Prostate gland (tissue), 2 donors: ENCODE measurements around the gene ABCG5. TPM values are rescaled to one million over a fixed set of nuclear protein-coding genes. Genes with fewer than 3 reads are reported as not detected.

Experiments
- DNase-seq: peaks from one replicate; pipeline ENCODE4 v3.0.0-alpha.2; 2019; ENCODE audit warnings: low spot score
- H3K27ac ChIP-seq, 2 donors: fragments of 200-600 bp; sonication (generic); 2 replicates each; pipeline ENCODE4 v1.5.1; 2017 to 2019
- H3K27me3 ChIP-seq: fragments of 200-600 bp; sonication (generic); replicated peaks from 2 replicates; pipeline ENCODE4 v1.5.1; 2019; ENCODE audit not compliant: insufficient read depth
- H3K36me3 ChIP-seq, 2 donors: fragments of 200-600 bp; sonication (generic); 1 replicate in 1 of 2; 2 replicates in 1 of 2; pipeline versions ENCODE4 v1.5.1 to v1.8.1; 2017 to 2019
- H3K4me1 ChIP-seq: fragments of 200-600 bp; sonication (generic); replicated peaks from 2 replicates; pipeline ENCODE4 v1.5.1; 2019
- H3K4me3 ChIP-seq, 2 donors: fragments of 200-600 bp; sonication (generic); 2 replicates each; pipeline ENCODE4 v1.5.1; 2017 to 2019
- H3K9me3 ChIP-seq: fragments of 200-600 bp; sonication (generic); 2 replicates; pipeline ENCODE4 v1.5.1; 2017
- POLR2A ChIP-seq: fragments of 450-650 bp; IDR thresholded peaks from one replicate; pipeline ENCODE4 v1.6.1; 2016; ENCODE audit warnings: antibody characterized with exemption, mild to moderate bottlenecking
- POLR2AphosphoS5 ChIP-seq: sonication (generic); formaldehyde crosslinking; IDR thresholded peaks from one replicate; pipeline ENCODE4 v1.6.1; 2017; ENCODE audit warnings: antibody characterized with exemption
- WGBS: methylation state at CpG from one replicate; pipeline ENCODE4 v1.1.5; 2018; 5-methylcytosine and 5-hydroxymethylcytosine counted together
- intact Hi-C: fragments of 100-400 bp; cut with DNase I; formaldehyde crosslinking; loops from one replicate; pipeline ENCODE4 v1.14.2; 2022
- total RNA-seq, 2 donors: library from RNA; depleted of rRNA; stranded (reverse); fragments of >200 nt; gene quantifications; one replicate each; pipeline ENCODE4 v1.1.0, GENCODE V29; 2016
- TF ChIP-seq, protein P1 (sequence below), 4 experiments: fragments of 200-600 bp in 2 of 4; fragments of 450-650 bp in 2 of 4; sonication (generic) in 2 of 4; IDR thresholded peaks; 1 replicate in 3 of 4; 2 replicates in 1 of 4; pipeline ENCODE4 v1.5.1; 2016 to 2019; ENCODE audit warnings: antibody characterized with exemption in 4 of 4, mild to moderate bottlenecking in 2 of 4, moderate library complexity in 2 of 4

The ABCG5 gene
- total RNA-seq, 2 donors from 2014 or later, result not detected

DNA sequence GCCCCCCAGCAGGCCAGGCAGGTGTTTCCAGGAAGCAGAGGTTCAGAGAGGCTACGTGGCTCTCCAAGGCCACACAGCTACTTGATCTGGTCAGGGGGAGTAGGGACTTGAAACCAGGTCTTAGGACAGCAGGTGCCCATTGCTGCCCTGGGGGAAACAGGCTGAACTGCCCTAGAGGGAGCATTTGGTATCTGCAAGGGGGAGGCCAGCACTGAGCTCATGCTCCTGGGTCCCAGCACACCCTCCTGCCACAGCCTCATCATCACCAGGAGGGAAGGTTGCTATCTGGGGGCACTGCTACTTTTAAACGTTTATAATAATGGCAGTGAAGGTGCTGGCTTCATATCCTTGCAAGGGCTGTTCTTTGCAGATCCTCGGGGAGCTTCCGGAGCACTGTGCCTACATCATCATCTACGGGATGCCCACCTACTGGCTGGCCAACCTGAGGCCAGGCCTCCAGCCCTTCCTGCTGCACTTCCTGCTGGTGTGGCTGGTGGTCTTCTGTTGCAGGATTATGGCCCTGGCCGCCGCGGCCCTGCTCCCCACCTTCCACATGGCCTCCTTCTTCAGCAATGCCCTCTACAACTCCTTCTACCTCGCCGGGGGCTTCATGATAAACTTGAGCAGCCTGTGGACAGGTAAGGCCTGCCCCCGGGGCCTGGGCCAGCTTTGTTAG is 36.3 kb upstream of the ABCG5 start:
- intact Hi-C loops, result no loop called here
- H3K9me3 ChIP-seq, result no peaks in the 10 kb centered on the region
- H3K36me3 ChIP-seq, result no peaks in the 10 kb centered on the region
- WGBS, result 91% methylated on average over 11 of the region's 11 CpGs
- no peak for DNase-seq
- no peak overlapping the region for H3K27ac ChIP-seq
- no peaks in the 10 kb centered on the region for H3K27me3 ChIP-seq
- no peak overlapping the region for H3K4me3 ChIP-seq
- TF ChIP-seq, protein P1, sequence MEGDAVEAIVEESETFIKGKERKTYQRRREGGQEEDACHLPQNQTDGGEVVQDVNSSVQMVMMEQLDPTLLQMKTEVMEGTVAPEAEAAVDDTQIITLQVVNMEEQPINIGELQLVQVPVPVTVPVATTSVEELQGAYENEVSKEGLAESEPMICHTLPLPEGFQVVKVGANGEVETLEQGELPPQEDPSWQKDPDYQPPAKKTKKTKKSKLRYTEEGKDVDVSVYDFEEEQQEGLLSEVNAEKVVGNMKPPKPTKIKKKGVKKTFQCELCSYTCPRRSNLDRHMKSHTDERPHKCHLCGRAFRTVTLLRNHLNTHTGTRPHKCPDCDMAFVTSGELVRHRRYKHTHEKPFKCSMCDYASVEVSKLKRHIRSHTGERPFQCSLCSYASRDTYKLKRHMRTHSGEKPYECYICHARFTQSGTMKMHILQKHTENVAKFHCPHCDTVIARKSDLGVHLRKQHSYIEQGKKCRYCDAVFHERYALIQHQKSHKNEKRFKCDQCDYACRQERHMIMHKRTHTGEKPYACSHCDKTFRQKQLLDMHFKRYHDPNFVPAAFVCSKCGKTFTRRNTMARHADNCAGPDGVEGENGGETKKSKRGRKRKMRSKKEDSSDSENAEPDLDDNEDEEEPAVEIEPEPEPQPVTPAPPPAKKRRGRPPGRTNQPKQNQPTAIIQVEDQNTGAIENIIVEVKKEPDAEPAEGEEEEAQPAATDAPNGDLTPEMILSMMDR (IDR thresholded peaks at IDR 0.05), result no peak
- no peak for TF ChIP-seq POLR2A
- no peak for TF ChIP-seq POLR2AphosphoS5
- no peaks in the 10 kb centered on the region for H3K4me1 ChIP-seq

DNA sequence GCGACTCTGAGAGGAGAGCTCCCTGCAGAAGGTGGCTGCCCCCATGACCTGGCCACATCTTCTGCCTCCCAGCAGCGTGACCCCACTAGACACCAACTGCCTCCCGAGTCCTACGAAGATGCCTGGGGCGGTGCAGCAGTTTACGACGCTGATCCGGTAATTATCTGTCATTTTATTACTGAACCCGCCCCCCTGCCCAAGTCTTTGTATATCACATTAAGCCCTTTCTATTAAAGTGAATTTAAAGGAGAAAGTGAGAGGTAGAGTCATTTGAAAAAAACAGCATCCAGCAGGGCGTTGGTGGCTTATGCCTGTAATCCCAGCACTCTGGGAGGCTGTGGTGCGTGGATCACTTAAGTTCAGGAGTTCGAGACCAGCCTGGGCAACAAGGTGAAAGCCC is 33.5 kb upstream of the ABCG5 start:
- WGBS, result 38% methylated on average over 12 of the region's 12 CpGs

DNA sequence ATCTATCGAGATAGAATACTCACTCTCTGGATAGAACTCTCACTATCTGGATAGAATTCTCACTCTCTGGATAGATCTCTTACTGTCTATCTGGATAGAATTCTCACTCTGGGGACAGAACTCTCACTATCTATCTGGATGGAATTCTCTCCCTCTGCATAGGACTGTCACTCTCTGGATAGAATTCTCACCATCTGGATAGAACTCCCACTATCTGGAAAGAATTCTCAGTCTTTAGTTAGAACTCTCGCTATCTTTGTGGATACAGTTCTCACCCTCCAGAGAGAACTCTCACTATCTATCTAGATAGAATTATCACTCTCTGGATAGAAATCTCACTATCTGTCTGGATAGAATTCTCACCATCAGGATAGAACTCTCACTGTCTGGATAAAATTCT is 16.7 kb upstream of the ABCG5 start:
- no peak overlapping the region for H3K27ac ChIP-seq
- no peaks in the 10 kb centered on the region for H3K36me3 ChIP-seq
- H3K27me3 ChIP-seq, result peaks cover 5% of the 10 kb centered on the region
- no peaks in the 10 kb centered on the region for H3K4me1 ChIP-seq
- no peaks in the 10 kb centered on the region for H3K9me3 ChIP-seq
- no peak for DNase-seq
- WGBS, result 87% methylated on average over 2 of the region's 2 CpGs
- no peak for TF ChIP-seq POLR2AphosphoS5
- TF ChIP-seq, protein P1 (IDR thresholded peaks at IDR 0.05), result no peak
- no peak for TF ChIP-seq POLR2A
- H3K4me3 ChIP-seq, result no peak overlapping the region
- intact Hi-C loops, result no loop called here

More for the DNA sequence above, 33.5 kb upstream of the ABCG5 start:
- no peaks in the 10 kb centered on the region for H3K4me1 ChIP-seq
- H3K4me3 ChIP-seq, result no peak overlapping the region
- no peak for TF ChIP-seq POLR2AphosphoS5
- TF ChIP-seq, protein P1 (IDR thresholded peaks at IDR 0.05), result no peak
- TF ChIP-seq POLR2A, result no peak
- H3K9me3 ChIP-seq, result no peaks in the 10 kb centered on the region
- DNase-seq, result no peak
- no peak overlapping the region for H3K27ac ChIP-seq
- H3K27me3 ChIP-seq, result no peaks in the 10 kb centered on the region
- intact Hi-C loops, result no loop called here
- no peaks in the 10 kb centered on the region for H3K36me3 ChIP-seq

DNA sequence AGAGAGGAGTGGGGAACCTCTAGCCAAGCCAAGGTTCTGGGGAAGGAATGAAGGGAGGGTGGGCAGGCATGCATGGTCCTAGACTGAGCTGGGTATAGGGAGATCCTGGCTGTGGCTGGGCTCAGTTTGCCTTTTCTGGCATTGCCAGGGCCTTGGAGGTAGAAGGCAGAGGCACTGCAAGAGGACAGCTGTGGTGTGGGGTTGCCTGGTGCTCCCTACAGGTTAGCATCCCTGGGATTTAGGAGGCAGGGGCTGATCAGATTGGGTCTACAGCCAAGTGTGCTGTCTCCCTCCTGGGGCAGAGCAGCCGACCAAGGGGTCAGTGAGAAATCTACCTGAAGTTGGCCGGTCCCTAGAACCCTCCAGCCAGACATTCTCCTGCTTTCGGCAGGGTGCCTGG is 16.0 kb upstream of the ABCG5 start:
- TF ChIP-seq POLR2A (no peak), POLR2AphosphoS5 (no peak)
- TF ChIP-seq, protein P1 (IDR thresholded peaks at IDR 0.05), result no peak
- H3K27me3 ChIP-seq, result peaks cover 5% of the 10 kb centered on the region

More for the DNA sequence above, 16.0 kb upstream of the ABCG5 start:
- WGBS, result 89% methylated on average over 3 of the region's 3 CpGs
- H3K36me3 ChIP-seq, result no peaks in the 10 kb centered on the region
- intact Hi-C loops, result no loop called here
- no peak overlapping the region for H3K27ac ChIP-seq
- no peak for DNase-seq
- no peaks in the 10 kb centered on the region for H3K9me3 ChIP-seq
- H3K4me3 ChIP-seq, result no peak overlapping the region
- no peaks in the 10 kb centered on the region for H3K4me1 ChIP-seq
